Aortic smooth muscle cell (primary cell): Measurements from ENCODE around the gene SDK2. TPM values are rescaled to one million over a fixed set of nuclear protein-coding genes. Genes with fewer than 3 reads are reported as not detected.

Source experiments
- total RNA-seq: library from RNA; depleted of rRNA; stranded (reverse); fragments of >200 nt; gene quantifications from 2 replicates; pipeline ENCODE4 v1.2.3, GENCODE V29; 2014

Gene SDK2
- under 0.01 TPM in 2 replicates for total RNA-seq

GRCh38 chr17:73644145-73645049, at the start of gene SDK2:
Gene SDK2 (minus strand): TSS chr17:73644445. CDS start chr17:73644088, 357 bp downstream.

GRCh38 chr17:73311781-73312641, 332.2 kb downstream of the SDK2 start, which contains the start of gene CDC42EP4:
Gene CDC42EP4 (minus strand): TSS chr17:73312001. CDS start chr17:73286500, 25,501 bp downstream.

